ENCODE data around the gene ZNF3. TPM values are rescaled to one million over a fixed set of nuclear protein-coding genes. Genes with fewer than 3 reads are reported as not detected.

ZNF3 gene
- total RNA-seq, 2 donors from 2014 or later, result 16.9 to 46.5 TPM

DNA sequence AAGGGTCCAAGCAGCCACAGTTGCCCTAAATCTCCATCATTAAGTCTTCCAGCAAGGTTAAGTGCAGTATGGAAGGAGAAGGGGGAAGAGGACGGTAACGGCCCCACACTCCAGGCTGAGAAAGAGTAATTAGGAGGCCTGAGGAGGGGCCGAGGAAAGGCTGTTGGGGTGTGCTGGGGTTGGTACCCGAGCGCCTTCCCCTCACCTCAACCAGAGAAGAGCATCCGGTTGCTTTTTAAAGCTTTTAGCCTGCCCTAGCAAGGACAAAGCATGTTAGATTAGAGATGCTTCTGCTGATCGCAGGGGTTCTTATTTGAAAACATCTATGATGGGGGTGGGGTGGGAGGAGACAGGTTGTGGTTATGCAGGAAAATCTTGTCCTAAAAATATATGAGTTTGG lies 40.9 kb downstream of the ZNF3 start:
- intact Hi-C loops (cut with DNase I), result no loop called here
- H3K4me1 ChIP-seq, result peaks cover 27% of the 10 kb centered on the region
- no peaks in the 10 kb centered on the region for H3K27me3 ChIP-seq
- DNase-seq, result no peak
- ATAC-seq, result no peak
- H3K36me3 ChIP-seq (replicated peaks in 1 of 2; ENCODE audit: insufficient read depth in 1 of 2, low read depth in 2 of 2), result peaks cover 0 to 1% of the 10 kb centered on the region in 2 donors
- WGBS, 2 donors, result 83 to 89% methylated on average over 7 of the region's 7 CpGs
- H3K4me3 ChIP-seq, result no peak overlapping the region
- H3K27ac ChIP-seq, result no peak overlapping the region
- TF ChIP-seq POLR2A (IDR thresholded peaks at IDR 0.05), result no peak
- TF ChIP-seq, protein P1, sequence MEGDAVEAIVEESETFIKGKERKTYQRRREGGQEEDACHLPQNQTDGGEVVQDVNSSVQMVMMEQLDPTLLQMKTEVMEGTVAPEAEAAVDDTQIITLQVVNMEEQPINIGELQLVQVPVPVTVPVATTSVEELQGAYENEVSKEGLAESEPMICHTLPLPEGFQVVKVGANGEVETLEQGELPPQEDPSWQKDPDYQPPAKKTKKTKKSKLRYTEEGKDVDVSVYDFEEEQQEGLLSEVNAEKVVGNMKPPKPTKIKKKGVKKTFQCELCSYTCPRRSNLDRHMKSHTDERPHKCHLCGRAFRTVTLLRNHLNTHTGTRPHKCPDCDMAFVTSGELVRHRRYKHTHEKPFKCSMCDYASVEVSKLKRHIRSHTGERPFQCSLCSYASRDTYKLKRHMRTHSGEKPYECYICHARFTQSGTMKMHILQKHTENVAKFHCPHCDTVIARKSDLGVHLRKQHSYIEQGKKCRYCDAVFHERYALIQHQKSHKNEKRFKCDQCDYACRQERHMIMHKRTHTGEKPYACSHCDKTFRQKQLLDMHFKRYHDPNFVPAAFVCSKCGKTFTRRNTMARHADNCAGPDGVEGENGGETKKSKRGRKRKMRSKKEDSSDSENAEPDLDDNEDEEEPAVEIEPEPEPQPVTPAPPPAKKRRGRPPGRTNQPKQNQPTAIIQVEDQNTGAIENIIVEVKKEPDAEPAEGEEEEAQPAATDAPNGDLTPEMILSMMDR (IDR thresholded peaks at IDR 0.05), result no peak
- H3K9me3 ChIP-seq, result no peaks in the 10 kb centered on the region

DNA sequence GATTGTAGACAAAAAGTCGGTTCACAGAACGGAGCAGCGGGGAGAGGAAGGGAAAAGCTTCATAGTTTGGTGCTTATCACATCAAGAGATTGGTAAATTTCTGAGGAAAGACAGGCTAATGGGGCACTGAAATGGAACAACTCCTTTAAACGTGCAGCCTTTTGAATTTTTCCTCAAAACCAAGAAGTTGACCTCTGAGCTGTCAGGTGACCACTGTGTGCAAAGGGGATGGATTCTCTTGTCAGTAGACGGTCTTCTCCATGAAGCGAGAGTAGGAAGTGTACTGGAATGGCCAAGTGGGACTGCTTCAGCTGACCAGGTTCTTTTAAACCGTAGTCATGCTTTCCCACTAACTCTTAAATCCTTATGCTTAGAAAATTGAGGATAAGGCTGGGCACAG lies 43.2 kb downstream of the ZNF3 start:
- Histone ChIP-seq H3K4me3 (no peak overlapping the region), H3K36me3 (replicated peaks in 1 of 2; ENCODE audit: insufficient read depth in 1 of 2, low read depth in 2 of 2) (peaks cover 8 to 19% of the 10 kb centered on the region in 2 donors), H3K9me3 (no peaks in the 10 kb centered on the region), H3K4me1 (peaks cover 34% of the 10 kb centered on the region), H3K27me3 (no peaks in the 10 kb centered on the region), H3K27ac (no peak overlapping the region)
- intact Hi-C loops (cut with DNase I), result no loop called here
- no peak for ATAC-seq
- WGBS, 2 donors, result 80 to 96% methylated on average over 7 of the region's 7 CpGs
- DNase-seq, result no peak
- TF ChIP-seq, protein P1 (IDR thresholded peaks at IDR 0.05), result no peak
- no peak for TF ChIP-seq POLR2A (IDR thresholded peaks at IDR 0.05)

DNA sequence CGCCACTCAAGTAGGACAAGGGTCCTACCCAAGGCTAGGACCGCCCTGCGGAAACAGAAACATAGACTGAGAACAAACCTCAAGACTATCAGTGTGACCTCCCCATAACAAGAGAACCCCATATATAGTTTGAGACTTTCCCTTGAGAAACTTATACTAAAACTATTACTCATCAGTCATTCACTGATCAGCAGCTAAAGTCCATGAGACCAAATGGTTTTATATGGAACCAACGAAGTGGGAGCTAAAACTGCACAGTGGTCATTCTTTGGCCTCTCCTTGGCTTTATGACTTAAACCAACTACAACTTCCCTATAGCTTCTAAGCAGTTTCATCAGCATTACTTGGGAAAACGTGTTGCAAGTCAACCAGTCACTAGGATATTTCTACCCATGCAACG lies 45.6 kb downstream of the ZNF3 start:
- Histone ChIP-seq H3K4me1 (peaks cover 31% of the 10 kb centered on the region), H3K9me3 (no peaks in the 10 kb centered on the region), H3K27me3 (no peaks in the 10 kb centered on the region), H3K27ac (peak overlapping the region in 3 of 4 donors; percentile 32 to 55 (median 46)), H3K36me3 (replicated peaks in 1 of 2; ENCODE audit: insufficient read depth in 1 of 2, low read depth in 2 of 2) (peaks cover 8 to 25% of the 10 kb centered on the region in 2 donors), H3K4me3 (no peak overlapping the region)
- no peak for DNase-seq
- TF ChIP-seq POLR2A (IDR thresholded peaks at IDR 0.05), result no peak
- TF ChIP-seq, protein P1 (IDR thresholded peaks at IDR 0.05), result no peak
- 79 to 91% methylated on average over 5 to 6 of the region's 6 CpGs for WGBS, 2 donors
- intact Hi-C loops (cut with DNase I), result no loop called here
- no peak for ATAC-seq

DNA sequence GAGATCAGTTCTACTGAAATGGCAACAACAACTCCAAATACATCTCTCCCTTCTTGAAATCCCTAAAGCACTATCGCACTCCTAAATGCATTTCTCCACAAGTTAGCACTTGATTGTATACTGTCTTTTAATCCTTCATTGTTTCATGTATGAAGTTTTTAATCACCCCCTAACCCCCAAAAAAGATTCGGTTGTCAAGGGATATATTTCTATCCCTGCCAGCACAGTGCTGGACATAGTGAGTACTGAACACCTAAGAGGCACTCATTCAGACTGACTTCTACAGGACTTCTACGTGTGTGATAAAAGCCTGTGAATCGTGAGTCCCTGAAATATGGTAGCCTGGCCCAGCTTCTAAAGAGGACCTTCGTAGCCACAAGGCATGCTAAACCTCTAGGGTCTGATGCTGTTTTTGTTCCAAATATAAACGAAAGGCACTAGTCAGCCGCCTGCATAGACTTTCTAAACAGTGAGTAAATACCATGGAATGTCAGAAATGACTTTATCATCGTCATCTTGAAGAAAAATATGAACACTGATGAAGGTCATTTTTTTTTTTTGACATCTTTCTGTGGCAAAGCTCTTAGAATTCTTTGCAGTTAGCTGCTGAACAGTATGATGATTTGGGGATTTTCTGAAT lies 46.5 kb downstream of the ZNF3 start:
- H3K27ac ChIP-seq, result peak overlapping the region in 1 of 4 donors; percentile 55
- H3K4me3 ChIP-seq, result no peak overlapping the region
- intact Hi-C loops (cut with DNase I), result no loop called here
- H3K9me3 ChIP-seq, result no peaks in the 10 kb centered on the region
- H3K4me1 ChIP-seq, result peaks cover 31% of the 10 kb centered on the region
- H3K36me3 ChIP-seq (replicated peaks in 1 of 2; ENCODE audit: insufficient read depth in 1 of 2, low read depth in 2 of 2), result peaks cover 8 to 33% of the 10 kb centered on the region in 2 donors
- H3K27me3 ChIP-seq, result no peaks in the 10 kb centered on the region
- TF ChIP-seq, protein P1 (IDR thresholded peaks at IDR 0.05), result no peak
- TF ChIP-seq POLR2A (IDR thresholded peaks at IDR 0.05), result no peak
- no peak for ATAC-seq
- no peak for DNase-seq
- 61 to 66% methylated on average over 8 of the region's 8 CpGs for WGBS, 2 donors

DNA sequence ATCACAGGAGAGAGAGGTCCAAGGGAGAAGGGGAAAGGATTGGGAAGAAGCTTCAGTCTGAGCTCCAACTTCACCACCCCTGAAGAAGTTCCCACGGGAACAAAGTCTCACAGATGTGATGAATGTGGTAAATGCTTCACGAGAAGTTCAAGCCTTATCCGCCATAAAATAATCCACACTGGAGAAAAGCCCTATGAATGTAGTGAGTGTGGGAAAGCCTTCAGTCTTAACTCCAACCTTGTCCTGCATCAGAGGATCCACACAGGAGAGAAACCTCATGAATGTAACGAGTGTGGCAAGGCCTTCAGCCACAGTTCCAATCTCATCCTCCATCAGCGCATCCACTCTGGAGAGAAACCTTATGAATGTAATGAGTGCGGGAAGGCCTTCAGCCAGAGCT lies 48.0 kb downstream of the ZNF3 start:
- no peak for ATAC-seq
- WGBS, 2 donors, result 87 to 91% methylated on average over 5 to 6 of the region's 6 CpGs
- H3K4me1 ChIP-seq, result peaks cover 31% of the 10 kb centered on the region
- no peak for TF ChIP-seq POLR2A (IDR thresholded peaks at IDR 0.05)
- TF ChIP-seq, protein P1 (IDR thresholded peaks at IDR 0.05), result no peak
- no peak for DNase-seq
- no peaks in the 10 kb centered on the region for H3K9me3 ChIP-seq
- H3K27me3 ChIP-seq, result no peaks in the 10 kb centered on the region
- intact Hi-C loops (cut with DNase I), result no loop called here
- no peak overlapping the region for H3K27ac ChIP-seq
- no peak overlapping the region for H3K4me3 ChIP-seq
- H3K36me3 ChIP-seq (replicated peaks in 1 of 2; ENCODE audit: insufficient read depth in 1 of 2, low read depth in 2 of 2), result peaks cover 8 to 36% of the 10 kb centered on the region in 2 donors

Data from body of pancreas (tissue), 4 donors.